H1 (cell line): ENCODE results near the gene POLE2. TPM values are rescaled to one million over a fixed set of nuclear protein-coding genes. Genes with fewer than 3 reads are reported as not detected.

Experiments used
- ASH2L ChIP-seq: fragments of 200-600, 300-600 bp; sonication (generic); IDR thresholded peaks from one replicate; pipeline ENCODE4 v1.7.1; 2017; ENCODE audit warnings: low read length
- BCL11A ChIP-seq, 2 experiments: IDR thresholded peaks; one replicate each; pipeline ENCODE4 v1.6.1; 2011; ENCODE audit warnings: low read depth in 2 of 2, low read length in 2 of 2, mild to moderate bottlenecking in 2 of 2
- EGR1 ChIP-seq: IDR thresholded peaks from 2 replicates; pipeline ENCODE4 v1.6.1; 2011; ENCODE audit warnings: low read depth, low read length, borderline replicate concordance
- GTF2F1 ChIP-seq: IDR thresholded peaks from 2 replicates; pipeline ENCODE4 v1.6.1; 2012; ENCODE audit warnings: low read depth, low read length, improper control_type of control experiment, borderline replicate concordance
- JUN ChIP-seq: IDR thresholded peaks from 2 replicates; pipeline ENCODE4 v1.6.1; 2011; ENCODE audit warnings: low read depth, mild to moderate bottlenecking, improper control_type of control experiment, low read length
- KDM4A ChIP-seq: IDR thresholded peaks from one replicate; pipeline ENCODE4 v1.7.1; 2012; ENCODE audit warnings: low read depth, mild to moderate bottlenecking, moderate library complexity, low read length, inconsistent platforms; ENCODE audit not compliant: severe bottlenecking
- POLR2A ChIP-seq, 2 experiments: IDR thresholded peaks; 1 replicate in 1 of 2; 2 replicates in 1 of 2; pipeline ENCODE4 v1.6.1; 2011; ENCODE audit warnings: low read depth in 2 of 2, low read length in 2 of 2, mild to moderate bottlenecking in 2 of 2; ENCODE audit errors: control extremely low read depth in 1 of 2
- POU5F1 ChIP-seq: IDR thresholded peaks from 2 replicates; pipeline ENCODE4 v1.6.1; 2011; ENCODE audit warnings: low read depth, mild to moderate bottlenecking, low read length, moderate library complexity
- RBBP5 ChIP-seq: IDR thresholded peaks from 2 replicates; pipeline ENCODE4 v1.7.1; 2012; ENCODE audit warnings: low read depth, mild to moderate bottlenecking, inconsistent platforms, low read length, moderate library complexity, borderline replicate concordance
- SIN3A ChIP-seq, 2 experiments: IDR thresholded peaks in 1 of 2; conservative IDR thresholded peaks in 1 of 2; 2 replicates each; pipeline ENCODE4 v1.6.1; 2011 to 2012; ENCODE audit warnings: low read length in 2 of 2, improper control_type of control experiment in 1 of 2, low read depth in 1 of 2, mild to moderate bottlenecking in 1 of 2
- TAF1 ChIP-seq: IDR thresholded peaks from 2 replicates; pipeline ENCODE4 v1.6.1; 2011; ENCODE audit warnings: mild to moderate bottlenecking, low read depth, low read length
- polyA plus RNA-seq, 7 experiments: library from polyadenylated mRNA; depleted of rRNA in 3 of 7; stranded (reverse) in 5 of 7; unstranded in 2 of 7; fragments of >200 nt in 5 of 7; fragments of 200-250 nt in 2 of 7; gene quantifications; 1 replicate in 5 of 7; 2 replicates in 1 of 7; 4 replicates in 1 of 7; pipeline versions ENCODE4 v1.2.1 to v1.2.3, GENCODE V29; 2011 to 2013; ENCODE audit warnings: missing spikeins in 2 of 7, mixed read lengths in 2 of 7
- total RNA-seq: library from RNA; stranded (reverse); fragmentation: NEBNext Ultra II Directional; extraction: Animal tissue kit (Norgen Biotek cat#: 25700); gene quantifications from 2 replicates; pipeline ENCODE4 v1.2.1, GENCODE V29; 2021

The POLE2 gene
- total and polyA plus RNA-seq, 2 of the 8 experiments (the other 6 are each of a cell fraction or from before 2014, with no cell fraction given): 31.2 to 41.7 TPM

DNA sequence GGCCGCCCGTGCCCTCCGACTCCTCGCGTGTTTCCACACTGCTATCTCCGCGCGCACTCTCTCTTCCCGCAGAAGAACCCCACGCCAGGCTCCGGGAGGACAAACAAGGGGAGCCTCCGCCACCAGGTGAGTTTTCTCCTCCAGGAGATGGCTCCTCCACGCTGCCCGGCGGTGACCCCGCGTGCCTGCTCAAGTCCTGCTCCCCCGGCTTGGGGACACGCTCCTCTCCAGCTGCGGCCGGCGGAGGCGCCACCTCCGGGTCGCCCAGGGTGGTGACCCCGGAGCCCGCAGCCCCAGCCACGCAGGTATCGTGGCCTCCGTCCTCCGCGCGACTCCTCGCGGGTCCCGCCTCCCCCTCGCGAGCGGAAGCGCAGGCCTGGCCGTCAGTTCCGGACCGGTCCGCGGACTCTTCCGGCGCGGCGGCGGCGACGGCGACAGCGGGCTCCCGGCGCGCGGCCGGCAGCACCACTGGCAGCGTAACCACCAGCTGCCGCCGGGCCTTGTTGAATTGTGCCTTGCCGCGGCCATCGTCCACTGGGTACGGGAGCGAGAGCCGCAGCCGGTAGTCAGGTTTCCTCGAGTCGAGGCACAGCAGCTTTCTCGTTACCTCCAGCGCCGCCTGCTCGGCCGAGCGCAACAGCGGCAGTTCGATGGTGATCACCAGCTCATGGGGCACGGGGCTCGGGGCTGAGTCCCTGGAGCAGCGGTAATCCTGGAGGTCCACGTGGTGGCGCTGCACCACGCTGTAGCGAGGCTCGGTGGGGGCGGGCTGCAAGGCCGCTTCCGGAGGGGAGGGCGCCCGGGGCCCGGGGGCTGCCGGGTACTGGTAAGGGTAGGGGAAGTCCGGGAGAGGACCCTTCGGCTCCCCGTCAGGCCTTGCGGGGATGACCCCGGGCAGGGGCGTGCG lies 54.1 kb downstream of the POLE2 start (continued):
- no peak for TF ChIP-seq JUN
- no peak for TF ChIP-seq BCL11A (IDR thresholded peaks at IDR 0.05; ENCODE audit: low read depth in 2 of 2, low read length in 2 of 2)
- TF ChIP-seq EGR1: peak; percentile 86; the same call in 1 of the 2 replicates
- peak; percentile 89 for TF ChIP-seq ASH2L
- TF ChIP-seq POLR2A (IDR thresholded peaks at IDR 0.05; ENCODE audit: control extremely low read depth in 1 of 2, low read depth in 2 of 2, low read length in 2 of 2): peak; percentile 69 to 86
- TF ChIP-seq RBBP5: peak; percentile 38; the same call in 1 of the 2 replicates
- no peak for TF ChIP-seq GTF2F1
- TF ChIP-seq KDM4A: peak; percentile 50
- peak in 1 of 2 experiments; percentile 86; a peak in 1 of 4 replicates for TF ChIP-seq SIN3A (conservative IDR thresholded peaks at IDR 0.05 in 1 of 2, IDR thresholded peaks at IDR 0.05 in 1 of 2; ENCODE audit: low read depth in 1 of 2, low read length in 2 of 2)
- TF ChIP-seq POU5F1: no peak
- TF ChIP-seq TAF1: peak; percentile 31
